Natural killer cell (primary cell): ENCODE results near the gene CHCHD4. TPM values are rescaled to one million over a fixed set of nuclear protein-coding genes. Genes with fewer than 3 reads are reported as not detected.

Experiments
- ATAC-seq, 3 donors: fragments of 150-1000 bp in 2 of 3; fragments of 200-7000 bp in 1 of 3; cut with Tn5 transposase; 1 replicate in 1 of 3; 2 replicates in 2 of 3; pipeline ENCODE4 v1.10.0; 2021; ENCODE audit warnings: mild to moderate bottlenecking in 2 of 3, moderate library complexity in 2 of 3
- DNase-seq, 2 donors: peaks; one replicate each; pipeline versions ENCODE4 v3.0.0 to v3.0.0-alpha.2; 2013 to 2021; ENCODE audit warnings: mixed read lengths in 1 of 2
- H3K27ac ChIP-seq: one replicate; pipeline ENCODE4 v1.5.1; 2013; ENCODE audit warnings: mild to moderate bottlenecking, low read length
- H3K27me3 ChIP-seq: one replicate; pipeline ENCODE4 v1.6.1; 2013; ENCODE audit warnings: low read length; ENCODE audit not compliant: control insufficient read depth, insufficient read depth
- H3K36me3 ChIP-seq: one replicate; pipeline ENCODE4 v1.6.1; 2013; ENCODE audit warnings: low read length; ENCODE audit not compliant: control insufficient read depth, insufficient read depth
- H3K4me1 ChIP-seq: one replicate; pipeline ENCODE4 v1.6.1; 2013; ENCODE audit warnings: low read length; ENCODE audit not compliant: control insufficient read depth, insufficient read depth
- H3K4me3 ChIP-seq: one replicate; pipeline ENCODE4 v1.5.1; 2013; ENCODE audit warnings: low read length
- H3K9me3 ChIP-seq: one replicate; pipeline ENCODE4 v1.6.1; 2013; ENCODE audit warnings: low read length; ENCODE audit not compliant: control insufficient read depth, insufficient read depth
- H3K27ac Mint-ChIP-seq, 2 donors: one replicate each; pipeline ENCODE4 v1.8.0; 2022; ENCODE audit warnings: mild to moderate bottlenecking in 2 of 2, mixed read lengths in 2 of 2, moderate library complexity in 1 of 2
- H3K27me3 Mint-ChIP-seq, 2 donors: one replicate each; pipeline ENCODE4 v1.8.0; 2022; ENCODE audit warnings: low read depth in 2 of 2, mixed read lengths in 2 of 2
- H3K36me3 Mint-ChIP-seq: one replicate; pipeline ENCODE4 v1.8.0; 2022; ENCODE audit warnings: mixed read lengths
- H3K4me1 Mint-ChIP-seq, 2 donors: one replicate each; pipeline ENCODE4 v1.8.0; 2022; ENCODE audit warnings: mixed read lengths in 2 of 2
- H3K4me3 Mint-ChIP-seq: one replicate; pipeline ENCODE4 v1.8.0; 2022; ENCODE audit warnings: mild to moderate bottlenecking, moderate library complexity, mixed read lengths
- H3K9me3 Mint-ChIP-seq, 2 donors: one replicate each; pipeline ENCODE4 v1.8.0; 2022; ENCODE audit warnings: mixed read lengths in 2 of 2
- CTCF ChIP-seq: fragments of 200-600 bp; IDR thresholded peaks from one replicate; pipeline ENCODE4 v1.8.0; 2022; ENCODE audit warnings: antibody characterized with exemption
- WGBS: methylation state at CpG from one replicate; pipeline ENCODE4 v1.1.7; 2013; ENCODE audit warnings: missing lambda C conversion rate; ENCODE audit not compliant: insufficient coverage; 5-methylcytosine and 5-hydroxymethylcytosine counted together
- intact Hi-C: fragments of 100-400 bp; cut with micrococcal nuclease; formaldehyde crosslinking; loops from one replicate; pipeline ENCODE4 v1.14.2; 2022
- total RNA-seq, 4 donors: library from RNA; stranded (reverse); fragments of 120-200 nt in 1 of 4; gene quantifications; one replicate each; pipeline versions ENCODE4 v1.2.3 to v1.2.4, GENCODE V29; 2013 to 2022

Gene CHCHD4
- total RNA-seq, 3 donors from 2014 or later (not counting 1 experiment from before 2014, with no cell fraction given), result 2.1 to 4.3 (median 3.4) TPM

- no peaks in the 10 kb centered on the region for H3K9me3 Mint-ChIP-seq
- no peak overlapping the region for H3K27ac Mint-ChIP-seq
- H3K36me3 ChIP-seq, result peaks cover 34% of the 10 kb centered on the region
Measured at GRCh38 chr3:14118400-14119381, 6.0 kb downstream of the CHCHD4 start.

GRCh38 chr3:14117468-14118399 lies 6.9 kb downstream of the CHCHD4 start:
- Histone ChIP-seq H3K36me3 (peaks cover 38% of the 10 kb centered on the region), H3K27me3 (no peaks in the 10 kb centered on the region), H3K27ac (no peak overlapping the region), H3K4me1 (no peaks in the 10 kb centered on the region), H3K9me3 (no peaks in the 10 kb centered on the region), H3K4me3 (no peak overlapping the region)
- 94% methylated on average over 10 of the region's 10 CpGs for WGBS
- no peak for TF ChIP-seq CTCF
- Mint-ChIP-seq H3K27ac (no peak overlapping the region), H3K4me3 (no peak overlapping the region), H3K36me3 (peaks cover 5% of the 10 kb centered on the region), H3K9me3 (no peaks in the 10 kb centered on the region), H3K4me1 (peaks cover 6 to 7% of the 10 kb centered on the region in 2 donors), H3K27me3 (no peaks in the 10 kb centered on the region)
- DNase-seq (no peak), ATAC-seq (no peak)
- intact Hi-C loops, result no loop called here

More at GRCh38 chr3:14118400-14119381, 6.0 kb downstream of the CHCHD4 start:
- peaks cover 9 to 12% of the 10 kb centered on the region in 2 donors for H3K4me1 Mint-ChIP-seq
- Histone ChIP-seq H3K4me1 (peaks cover 3% of the 10 kb centered on the region), H3K4me3 (no peak overlapping the region), H3K27ac (no peak overlapping the region), H3K27me3 (no peaks in the 10 kb centered on the region), H3K9me3 (no peaks in the 10 kb centered on the region)
- peaks cover 5% of the 10 kb centered on the region for H3K36me3 Mint-ChIP-seq
- intact Hi-C loops, result no loop called here
- DNase-seq (no peak), ATAC-seq (no peak)
- no peak for TF ChIP-seq CTCF
- no peak overlapping the region for H3K4me3 Mint-ChIP-seq
- WGBS, result 84% methylated on average over 13 of the region's 13 CpGs
- no peaks in the 10 kb centered on the region for H3K27me3 Mint-ChIP-seq

GRCh38 chr3:14113965-14114635 lies 10.6 kb downstream of the CHCHD4 start:
- no peaks in the 10 kb centered on the region for H3K27me3 Mint-ChIP-seq
- intact Hi-C loops, result no loop called here
- peaks cover 5% of the 10 kb centered on the region for H3K36me3 Mint-ChIP-seq
- ATAC-seq (no peak), DNase-seq (no peak)
- no peaks in the 10 kb centered on the region for H3K27me3 ChIP-seq
- no peaks in the 10 kb centered on the region for H3K4me1 ChIP-seq
- WGBS, result 97% methylated on average over 7 of the region's 7 CpGs
- H3K27ac ChIP-seq, result no peak overlapping the region
- H3K36me3 ChIP-seq, result peaks cover 39% of the 10 kb centered on the region
- no peaks in the 10 kb centered on the region for H3K9me3 ChIP-seq
- no peak for TF ChIP-seq CTCF
- H3K27ac Mint-ChIP-seq, result no peak overlapping the region
- no peaks in the 10 kb centered on the region for H3K4me1 Mint-ChIP-seq
- no peak overlapping the region for H3K4me3 ChIP-seq
- H3K4me3 Mint-ChIP-seq, result no peak overlapping the region
- H3K9me3 Mint-ChIP-seq, result no peaks in the 10 kb centered on the region
